ENCODE measurements around the gene MEAF6. TPM values are rescaled to one million over a fixed set of nuclear protein-coding genes. Genes with fewer than 3 reads are reported as not detected.

The MEAF6 gene
- total RNA-seq, 1 donor from 2014 or later: 12.3 TPM

GRCh38 chr1:37502104-37502503, 12.5 kb downstream of the MEAF6 start:
- H3K27ac ChIP-seq: no peak overlapping the region
- no peak for DNase-seq (ENCODE audit: low spot score in 2 of 2)
- peaks cover 0 to 6% of the 10 kb centered on the region in 2 donors for H3K4me1 ChIP-seq
- no peak for TF ChIP-seq CTCF (IDR thresholded peaks at IDR 0.05)
- H3K27me3 ChIP-seq: no peaks in the 10 kb centered on the region
- peaks cover 28 to 64% of the 10 kb centered on the region in 2 donors for H3K36me3 ChIP-seq
- H3K9me3 ChIP-seq: no peaks in the 10 kb centered on the region
- intact Hi-C loops (cut with DNase I): no loop called here
- no peak overlapping the region for H3K4me3 ChIP-seq

- H3K27ac ChIP-seq: no peak overlapping the region
- intact Hi-C loops (cut with DNase I): no loop called here
These were observed 12.9 kb downstream of the MEAF6 start for GRCh38 chr1:37501661-37502060.

GRCh38 chr1:37498872-37499617, 15.5 kb downstream of the MEAF6 start:
- Histone ChIP-seq H3K27me3 (no peaks in the 10 kb centered on the region), H3K27ac (peak overlapping the region in 1 of 2 donors; percentile 15), H3K36me3 (peaks cover 24 to 59% of the 10 kb centered on the region in 2 donors), H3K4me3 (no peak overlapping the region), H3K9me3 (no peaks in the 10 kb centered on the region), H3K4me1 (peaks cover 0 to 6% of the 10 kb centered on the region in 2 donors)
- no peak for TF ChIP-seq CTCF (IDR thresholded peaks at IDR 0.05)
- DNase-seq (ENCODE audit: low spot score in 2 of 2): no peak
- intact Hi-C loops (cut with DNase I): no loop called here

More at GRCh38 chr1:37501661-37502060, 12.9 kb downstream of the MEAF6 start:
- DNase-seq (ENCODE audit: low spot score in 2 of 2): no peak
- H3K9me3 ChIP-seq: no peaks in the 10 kb centered on the region
- no peak for TF ChIP-seq CTCF (IDR thresholded peaks at IDR 0.05)
- peaks cover 0 to 6% of the 10 kb centered on the region in 2 donors for H3K4me1 ChIP-seq
- H3K4me3 ChIP-seq: no peak overlapping the region
- peaks cover 27 to 64% of the 10 kb centered on the region in 2 donors for H3K36me3 ChIP-seq
- no peaks in the 10 kb centered on the region for H3K27me3 ChIP-seq

GRCh38 chr1:37497832-37498231, 16.7 kb downstream of the MEAF6 start:
- peaks cover 0 to 6% of the 10 kb centered on the region in 2 donors for H3K4me1 ChIP-seq
- H3K27ac ChIP-seq: no peak overlapping the region
- no peak for TF ChIP-seq CTCF (IDR thresholded peaks at IDR 0.05)
- peaks cover 32 to 61% of the 10 kb centered on the region in 2 donors for H3K36me3 ChIP-seq
- no peak overlapping the region for H3K4me3 ChIP-seq
- no peak for DNase-seq (ENCODE audit: low spot score in 2 of 2)
- H3K9me3 ChIP-seq: no peaks in the 10 kb centered on the region
- no peaks in the 10 kb centered on the region for H3K27me3 ChIP-seq
- intact Hi-C loops (cut with DNase I): no loop called here

- no peak for TF ChIP-seq CTCF (IDR thresholded peaks at IDR 0.05)
- Histone ChIP-seq H3K27ac (no peak overlapping the region), H3K4me1 (peaks cover 0 to 6% of the 10 kb centered on the region in 2 donors), H3K4me3 (no peak overlapping the region), H3K9me3 (no peaks in the 10 kb centered on the region), H3K27me3 (no peaks in the 10 kb centered on the region), H3K36me3 (peaks cover 34 to 58% of the 10 kb centered on the region in 2 donors)
- intact Hi-C loops (cut with DNase I): no loop called here
- DNase-seq (ENCODE audit: low spot score in 2 of 2): no peak
These were observed 18.7 kb downstream of the MEAF6 start for GRCh38 chr1:37495875-37496274.
